GM23338 (cell line): ENCODE results near the gene CELA2B. TPM values are rescaled to one million over a fixed set of nuclear protein-coding genes. Genes with fewer than 3 reads are reported as not detected.

Source experiments
- ATAC-seq: fragments of 200-7000 bp; cut with Tn5 transposase; 3 replicates; pipeline ENCODE4 v1.9.1; 2020
- DNase-seq: peaks from one replicate; pipeline ENCODE4 v3.0.0-alpha.2; 2015; ENCODE audit warnings: low spot score
- H2AFZ ChIP-seq: fragments of 200-600 bp; sonication (generic); 2 replicates; pipeline ENCODE4 v1.8.0; 2016; ENCODE audit warnings: antibody characterized with exemption, mild to moderate bottlenecking, moderate library complexity
- H3F3A ChIP-seq: fragments of 200-600 bp; sonication (generic); replicated peaks from 2 replicates; pipeline ENCODE4 v1.8.0; 2017; ENCODE audit warnings: antibody characterized with exemption, mixed run types, low read depth
- H3K27ac ChIP-seq: fragments of 200-600 bp; sonication (generic); 2 replicates; pipeline ENCODE4 v1.6.1; 2016; ENCODE audit warnings: low read depth
- H3K27me3 ChIP-seq: fragments of 200-600 bp; sonication (generic); 2 replicates; pipeline ENCODE4 v1.8.0; 2016; ENCODE audit warnings: mild to moderate bottlenecking, mixed run types, moderate library complexity; ENCODE audit not compliant: insufficient read depth
- H3K36me3 ChIP-seq: fragments of 200-600 bp; sonication (generic); 2 replicates; pipeline ENCODE4 v1.8.0; 2016; ENCODE audit warnings: mild to moderate bottlenecking; ENCODE audit not compliant: insufficient read depth
- H3K4me1 ChIP-seq: fragments of 200-600 bp; sonication (generic); 2 replicates; pipeline ENCODE4 v1.8.0; 2016; ENCODE audit warnings: mild to moderate bottlenecking, moderate library complexity; ENCODE audit not compliant: insufficient read depth
- H3K4me2 ChIP-seq: fragments of 200-600 bp; sonication (generic); 2 replicates; pipeline ENCODE4 v1.7.1; 2017; ENCODE audit warnings: mixed run types
- H3K4me3 ChIP-seq: fragments of 200-600 bp; sonication (generic); 2 replicates; pipeline ENCODE4 v1.6.1; 2016; ENCODE audit warnings: mixed run types
- H3K79me2 ChIP-seq: fragments of 200-600 bp; sonication (generic); replicated peaks from 2 replicates; pipeline ENCODE4 v1.8.0; 2017; ENCODE audit warnings: mild to moderate bottlenecking; ENCODE audit not compliant: insufficient read depth
- H3K9me2 ChIP-seq: fragments of 200-600 bp; sonication (generic); 2 replicates; pipeline ENCODE4 v1.8.0; 2017; ENCODE audit not compliant: insufficient read depth
- H4K20me1 ChIP-seq: fragments of 200-600 bp; sonication (generic); replicated peaks from 2 replicates; pipeline ENCODE4 v1.8.0; 2017; ENCODE audit warnings: mild to moderate bottlenecking; ENCODE audit not compliant: insufficient read depth
- H3K27ac Mint-ChIP-seq: 2 replicates; pipeline ENCODE4 v1.8.0; 2020; ENCODE audit warnings: inconsistent platforms, mild to moderate bottlenecking, moderate library complexity, mixed read lengths
- H3K27me3 Mint-ChIP-seq: 3 replicates; pipeline ENCODE4 v1.8.0; 2022; ENCODE audit warnings: low read depth, mild to moderate bottlenecking, moderate library complexity, mixed read lengths, inconsistent platforms; ENCODE audit not compliant: insufficient read depth, poor library complexity
- H3K36me3 Mint-ChIP-seq: 3 replicates; pipeline ENCODE4 v1.8.0; 2021; ENCODE audit warnings: low read depth, mild to moderate bottlenecking, inconsistent platforms, moderate library complexity, mixed read lengths
- H3K4me1 Mint-ChIP-seq: 3 replicates; pipeline ENCODE4 v1.8.0; 2020; ENCODE audit warnings: mild to moderate bottlenecking, inconsistent platforms, mixed read lengths
- H3K4me3 Mint-ChIP-seq: 3 replicates; pipeline ENCODE4 v1.8.0; 2021; ENCODE audit warnings: moderate library complexity, mild to moderate bottlenecking, inconsistent platforms, mixed read lengths
- H3K9me3 Mint-ChIP-seq: 3 replicates; pipeline ENCODE4 v1.8.0; 2020; ENCODE audit warnings: moderate library complexity, mild to moderate bottlenecking, inconsistent platforms, mixed read lengths
- CREB1 ChIP-seq: fragments of 250-450 bp; sonication (Bioruptor Pico); IDR thresholded peaks from 2 replicates; pipeline ENCODE4 v1.5.0; 2020; ENCODE audit warnings: low read depth, mild to moderate bottlenecking, moderate library complexity
- CTCF ChIP-seq, 2 experiments: fragments of 200-600 bp in 1 of 2; sonication (generic) in 1 of 2; conservative IDR thresholded peaks; 2 replicates each; pipeline versions ENCODE4 v1.5.1 to v1.6.1; 2016 to 2017; ENCODE audit warnings: antibody characterized with exemption in 2 of 2, low read depth in 2 of 2, mild to moderate bottlenecking in 2 of 2, moderate library complexity in 1 of 2
- ETS1 ChIP-seq: IDR thresholded peaks from 2 replicates; pipeline ENCODE4 v1.6.1; 2016; ENCODE audit warnings: antibody characterized with exemption
- EZH2phosphoT487 ChIP-seq: fragments of 200-600 bp; sonication (generic); IDR thresholded peaks from one replicate; pipeline ENCODE4 v1.8.1; 2018; ENCODE audit warnings: antibody characterized with exemption; ENCODE audit not compliant: unreplicated experiment
- JUNB ChIP-seq: IDR thresholded peaks from one replicate; pipeline ENCODE4 v1.6.1; 2016; ENCODE audit warnings: antibody characterized with exemption; ENCODE audit not compliant: unreplicated experiment
- NANOG ChIP-seq: IDR thresholded peaks from 2 replicates; pipeline ENCODE4 v1.6.1; 2016; ENCODE audit warnings: antibody characterized with exemption, borderline replicate concordance
- POLR2AphosphoS5 ChIP-seq: IDR thresholded peaks from 2 replicates; pipeline ENCODE4 v1.6.1; 2016; ENCODE audit warnings: antibody characterized with exemption, low read depth
- REST ChIP-seq: IDR thresholded peaks from one replicate; pipeline ENCODE4 v1.6.1; 2018; ENCODE audit warnings: antibody characterized with exemption; ENCODE audit not compliant: unreplicated experiment
- STAT1 ChIP-seq: IDR thresholded peaks from one replicate; pipeline ENCODE4 v1.6.1; 2016; ENCODE audit warnings: antibody characterized with exemption; ENCODE audit not compliant: unreplicated experiment
- ZNF114 ChIP-seq: fragments of 250-450 bp; sonication (Bioruptor Pico); IDR thresholded peaks from 2 replicates; pipeline ENCODE4 v1.5.0; 2020; ENCODE audit warnings: mild to moderate bottlenecking, moderate library complexity
- ZNF462 ChIP-seq: fragments of 250-450 bp; sonication (Bioruptor Pico); IDR thresholded peaks from 2 replicates; pipeline ENCODE4 v1.5.0; 2020; ENCODE audit warnings: mild to moderate bottlenecking, moderate library complexity
- polyA plus RNA-seq: library from polyadenylated mRNA; unstranded; fragments of >200 nt; fragmentation: Nextera tagmentation; extraction: Ambion mirVana; gene quantifications from 2 replicates; pipeline ENCODE4 v1.2.1, GENCODE V29; 2016
- total RNA-seq: library from RNA; depleted of rRNA; stranded (reverse); fragments of >200 nt; shearing (Covaris generic); gene quantifications from 2 replicates; pipeline ENCODE4 v1.2.3, GENCODE V29; 2014

The CELA2B gene
- total and polyA plus RNA-seq, 2 experiments from 2014 or later, result not detected

- no peaks in the 10 kb centered on the region for H4K20me1 ChIP-seq
- DNase-seq (no peak), ATAC-seq (no peak)
- peaks cover 20% of the 10 kb centered on the region for H3K4me1 ChIP-seq
- H3K9me2 ChIP-seq, result no peaks in the 10 kb centered on the region
- Mint-ChIP-seq H3K27ac (no peak overlapping the region), H3K4me1 (peaks cover 32% of the 10 kb centered on the region), H3K36me3 (peaks cover 11% of the 10 kb centered on the region; the same call in 2 of the 3 replicates), H3K27me3 (peaks cover 5% of the 10 kb centered on the region), H3K4me3 (no peak overlapping the region), H3K9me3 (no peaks in the 10 kb centered on the region)
- no peak overlapping the region for H3K4me3 ChIP-seq
- no peaks in the 10 kb centered on the region for H3K27me3 ChIP-seq
- H3F3A ChIP-seq, result peaks cover 11% of the 10 kb centered on the region; the same call in 1 of the 2 replicates
- H3K4me2 ChIP-seq, result no peak overlapping the region
- no peak overlapping the region for H2AFZ ChIP-seq
- TF ChIP-seq ZNF114 (CRISPR knock-in tag) (no peak), CREB1 (CRISPR knock-in tag) (no peak), REST (no peak), ZNF462 (CRISPR knock-in tag) (no peak), STAT1 (no peak), POLR2AphosphoS5 (no peak), EZH2phosphoT487 (no peak), CTCF (conservative IDR thresholded peaks at IDR 0.05; ENCODE audit: low read depth in 2 of 2) (no peak), NANOG (no peak), ETS1 (no peak), JUNB (no peak)
- H3K79me2 ChIP-seq, result no peaks in the 10 kb centered on the region
- H3K36me3 ChIP-seq, result no peaks in the 10 kb centered on the region; the same call in 1 of the 2 replicates
- no peak overlapping the region for H3K27ac ChIP-seq
Observed at GRCh38 chr1:15504436-15504835, 28.5 kb downstream of the CELA2B start.
